CD4-positive, alpha-beta T cell (primary cell): ENCODE measurements around the gene ILRUN. TPM values are rescaled to one million over a fixed set of nuclear protein-coding genes. Genes with fewer than 3 reads are reported as not detected.

Experiments
- ATAC-seq: fragments of 200-7000 bp; cut with Tn5 transposase; one replicate; pipeline ENCODE4 v1.10.0; 2022; ENCODE audit warnings: mild to moderate bottlenecking; ENCODE audit not compliant: poor library complexity
- CTCF ChIA-PET: fragments of 350-600 bp; sonication (Branson Sonifier 250); formaldehyde crosslinking; loops from one replicate; lab custom pipeline; 2021; ENCODE audit warnings: antibody characterized with exemption, inconsistent platforms; lab: Charles Lee
- POLR2A ChIA-PET: fragments of 350-600 bp; sonication (Branson Sonifier 250); formaldehyde crosslinking; loops from one replicate; lab custom pipeline; 2021; ENCODE audit warnings: antibody characterized with exemption, inconsistent platforms; lab: Charles Lee
- DNase-seq, 14 experiments: peaks; one replicate each; pipeline ENCODE4 v3.0.0-alpha.2; 2013 to 2020; ENCODE audit warnings: mixed read lengths in 2 of 14
- H3K27ac ChIP-seq, 2 donors: one replicate each; pipeline versions ENCODE4 v1.5.1 to v1.7.0; 2013; ENCODE audit warnings: low read length in 2 of 2, low read depth in 1 of 2, mild to moderate bottlenecking in 1 of 2
- H3K27me3 ChIP-seq, 2 experiments: 1 replicate in 1 of 2; 2 replicates in 1 of 2; pipeline versions ENCODE4 v1.6.1 to v1.7.0; 2013; ENCODE audit warnings: low read length in 2 of 2, control low read depth in 1 of 2, mild to moderate bottlenecking in 1 of 2, moderate library complexity in 1 of 2; ENCODE audit not compliant: insufficient read depth in 2 of 2, control insufficient read depth in 1 of 2
- H3K36me3 ChIP-seq: one replicate; pipeline ENCODE4 v1.6.1; 2013; ENCODE audit warnings: low read length, control low read depth; ENCODE audit not compliant: insufficient read depth
- H3K4me1 ChIP-seq: one replicate; pipeline ENCODE4 v1.6.1; 2013; ENCODE audit warnings: low read length, control low read depth; ENCODE audit not compliant: insufficient read depth
- H3K4me3 ChIP-seq: one replicate; pipeline ENCODE4 v1.5.1; 2013; ENCODE audit warnings: mild to moderate bottlenecking, low read length, moderate library complexity
- H3K9me3 ChIP-seq, 2 experiments: 1 replicate in 1 of 2; 2 replicates in 1 of 2; pipeline versions ENCODE4 v1.6.1 to v1.7.0; 2013; ENCODE audit warnings: low read length in 2 of 2, mild to moderate bottlenecking in 2 of 2, control low read depth in 1 of 2, moderate library complexity in 1 of 2; ENCODE audit not compliant: control insufficient read depth in 1 of 2, insufficient read depth in 1 of 2
- H3K27ac Mint-ChIP-seq: one replicate; pipeline ENCODE4 v1.8.0; 2020; ENCODE audit warnings: mixed read lengths
- H3K27me3 Mint-ChIP-seq: one replicate; pipeline ENCODE4 v1.8.0; 2021; ENCODE audit warnings: mixed read lengths
- H3K36me3 Mint-ChIP-seq: one replicate; pipeline ENCODE4 v1.8.0; 2021; ENCODE audit warnings: low read depth, mixed read lengths
- H3K4me1 Mint-ChIP-seq: one replicate; pipeline ENCODE4 v1.8.0; 2021; ENCODE audit warnings: low read depth, mixed read lengths
- H3K4me3 Mint-ChIP-seq: one replicate; pipeline ENCODE4 v1.8.0; 2020; ENCODE audit warnings: mild to moderate bottlenecking, mixed read lengths
- H3K9me3 Mint-ChIP-seq: one replicate; pipeline ENCODE4 v1.8.0; 2020; ENCODE audit warnings: mixed read lengths
- intact Hi-C, 2 experiments: fragments of 100-400 bp; cut with DNase I in 1 of 2; cut with micrococcal nuclease in 1 of 2; formaldehyde crosslinking; loops; one replicate each; pipeline versions ENCODE4 v1.15.1 to v1.9.0; 2023 to 2025; cut with DNase I, micrococcal nuclease
- total RNA-seq, 174 experiments: library from RNA in 2 of 174; stranded (reverse) in 2 of 174; gene quantifications; one replicate each; pipeline ENCODE4 v1.2.3 and lab custom pipeline; 2021 to 2026
- TF ChIP-seq, protein P1 (sequence below): fragments of 200-600 bp; IDR thresholded peaks from one replicate; pipeline ENCODE4 v1.8.0; 2022; ENCODE audit warnings: antibody characterized with exemption, mild to moderate bottlenecking

The ILRUN gene
- total RNA-seq, 2 experiments from 2014 or later, result 44.9 to 49.4 TPM

GRCh38 chr6:34731393-34732060 is 35.0 kb upstream of the ILRUN start:
- no peaks in the 10 kb centered on the region for H3K27me3 Mint-ChIP-seq
- no peak for ATAC-seq
- H3K4me3 Mint-ChIP-seq, result no peak overlapping the region
- H3K4me1 Mint-ChIP-seq, result no peaks in the 10 kb centered on the region
- H3K9me3 Mint-ChIP-seq, result no peaks in the 10 kb centered on the region
- H3K27ac ChIP-seq, result no peak overlapping the region
- no peak for DNase-seq
- H3K27ac Mint-ChIP-seq, result no peak overlapping the region
- no peak overlapping the region for H3K4me3 ChIP-seq
- H3K9me3 ChIP-seq, result no peaks in the 10 kb centered on the region
- H3K36me3 ChIP-seq, result no peaks in the 10 kb centered on the region
- no peaks in the 10 kb centered on the region for H3K4me1 ChIP-seq
- intact Hi-C loops, result no loop called here
- H3K27me3 ChIP-seq, result no peaks in the 10 kb centered on the region
- no peaks in the 10 kb centered on the region for H3K36me3 Mint-ChIP-seq
- ChIA-PET POLR2A (no interaction called here), CTCF (no interaction called here)
- TF ChIP-seq, protein P1, sequence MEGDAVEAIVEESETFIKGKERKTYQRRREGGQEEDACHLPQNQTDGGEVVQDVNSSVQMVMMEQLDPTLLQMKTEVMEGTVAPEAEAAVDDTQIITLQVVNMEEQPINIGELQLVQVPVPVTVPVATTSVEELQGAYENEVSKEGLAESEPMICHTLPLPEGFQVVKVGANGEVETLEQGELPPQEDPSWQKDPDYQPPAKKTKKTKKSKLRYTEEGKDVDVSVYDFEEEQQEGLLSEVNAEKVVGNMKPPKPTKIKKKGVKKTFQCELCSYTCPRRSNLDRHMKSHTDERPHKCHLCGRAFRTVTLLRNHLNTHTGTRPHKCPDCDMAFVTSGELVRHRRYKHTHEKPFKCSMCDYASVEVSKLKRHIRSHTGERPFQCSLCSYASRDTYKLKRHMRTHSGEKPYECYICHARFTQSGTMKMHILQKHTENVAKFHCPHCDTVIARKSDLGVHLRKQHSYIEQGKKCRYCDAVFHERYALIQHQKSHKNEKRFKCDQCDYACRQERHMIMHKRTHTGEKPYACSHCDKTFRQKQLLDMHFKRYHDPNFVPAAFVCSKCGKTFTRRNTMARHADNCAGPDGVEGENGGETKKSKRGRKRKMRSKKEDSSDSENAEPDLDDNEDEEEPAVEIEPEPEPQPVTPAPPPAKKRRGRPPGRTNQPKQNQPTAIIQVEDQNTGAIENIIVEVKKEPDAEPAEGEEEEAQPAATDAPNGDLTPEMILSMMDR, result no peak

DNA sequence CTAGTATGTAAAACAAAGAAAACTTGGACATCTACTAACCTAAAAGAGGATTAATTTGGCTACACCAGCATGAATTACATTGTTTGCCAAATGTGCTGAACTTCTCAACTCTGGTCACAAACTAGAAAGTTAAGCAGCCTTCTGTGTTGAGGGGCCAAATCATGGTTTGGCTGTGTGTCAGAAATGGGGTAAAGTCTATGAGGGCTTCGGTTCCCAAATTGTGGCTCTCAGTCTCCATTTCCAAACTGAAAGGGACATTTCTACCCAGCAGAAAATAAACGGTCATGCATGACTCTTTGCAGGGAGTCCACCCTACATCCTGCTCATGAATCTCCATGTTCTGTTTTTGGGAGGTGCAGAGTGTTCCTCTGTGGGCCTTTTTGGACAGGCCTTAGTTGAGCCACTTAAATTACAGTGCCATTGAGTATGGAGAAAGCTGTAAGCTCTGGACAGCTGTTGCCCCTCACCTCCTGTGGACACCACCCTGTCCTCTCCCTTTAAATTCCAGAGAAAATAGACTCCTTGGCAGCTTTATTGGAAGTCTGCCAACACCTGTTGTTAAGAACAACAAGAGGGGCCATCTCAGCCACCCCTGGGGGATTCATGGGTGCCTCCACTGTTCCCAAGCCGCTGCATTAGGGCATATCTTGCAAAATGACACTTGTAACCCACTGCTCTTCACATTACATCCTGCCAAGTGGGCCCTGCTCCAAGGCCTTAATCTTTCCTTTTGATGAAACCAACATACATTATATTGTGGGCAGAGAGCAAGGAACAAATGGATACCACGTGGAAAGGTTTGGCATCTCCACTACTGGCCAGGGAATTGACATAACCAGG is 33.3 kb upstream of the ILRUN start:
- no peaks in the 10 kb centered on the region for H3K36me3 ChIP-seq
- Mint-ChIP-seq H3K36me3 (no peaks in the 10 kb centered on the region), H3K27me3 (no peaks in the 10 kb centered on the region), H3K4me1 (no peaks in the 10 kb centered on the region), H3K4me3 (no peak overlapping the region), H3K9me3 (no peaks in the 10 kb centered on the region), H3K27ac (no peak overlapping the region)
- no peak overlapping the region for H3K27ac ChIP-seq
- no peaks in the 10 kb centered on the region for H3K4me1 ChIP-seq
- intact Hi-C loops, result no loop called here
- ChIA-PET POLR2A (no interaction called here), CTCF (no interaction called here)
- ATAC-seq (no peak), DNase-seq (no peak)
- H3K9me3 ChIP-seq, result no peaks in the 10 kb centered on the region
- no peaks in the 10 kb centered on the region for H3K27me3 ChIP-seq
- TF ChIP-seq, protein P1, result no peak
- H3K4me3 ChIP-seq, result no peak overlapping the region

GRCh38 chr6:34726055-34726454 is 29.5 kb upstream of the ILRUN start:
- H3K9me3 Mint-ChIP-seq, result no peaks in the 10 kb centered on the region
- ATAC-seq (no peak), DNase-seq (no peak)
- no peaks in the 10 kb centered on the region for H3K27me3 Mint-ChIP-seq
- Histone ChIP-seq H3K4me1 (no peaks in the 10 kb centered on the region), H3K27ac (no peak overlapping the region), H3K4me3 (no peak overlapping the region), H3K36me3 (no peaks in the 10 kb centered on the region), H3K9me3 (no peaks in the 10 kb centered on the region), H3K27me3 (no peaks in the 10 kb centered on the region)
- H3K4me1 Mint-ChIP-seq, result no peaks in the 10 kb centered on the region
- ChIA-PET POLR2A (no interaction called here), CTCF (no interaction called here)
- H3K4me3 Mint-ChIP-seq, result no peak overlapping the region
- no peaks in the 10 kb centered on the region for H3K36me3 Mint-ChIP-seq
- intact Hi-C loops, result no loop called here
- H3K27ac Mint-ChIP-seq, result no peak overlapping the region
- TF ChIP-seq, protein P1, result no peak
